OCI-LY7 (cell line): ENCODE results near the gene MOGAT1. TPM values are rescaled to one million over a fixed set of nuclear protein-coding genes. Genes with fewer than 3 reads are reported as not detected.

ENCODE experiments used
- BruUV-seq: library from RNA; stranded (reverse); fragments of 400-500 nt; replicated peaks from 2 replicates; lab custom pipeline; 2021; lab: Mats Ljungman, UMichigan
- CTCF ChIA-PET: fragments of 300-600 bp; sonication (Branson Sonifier 250); formaldehyde crosslinking; loops from one replicate; lab custom pipeline; 2022; ENCODE audit warnings: antibody characterized with exemption; ENCODE audit not compliant: unreplicated experiment; lab: Charles Lee
- POLR2A ChIA-PET: fragments of 300-600 bp; sonication (Branson Sonifier 250); formaldehyde crosslinking; loops from one replicate; lab custom pipeline; 2022; ENCODE audit warnings: antibody characterized with exemption; lab: Charles Lee
- DNase-seq: peaks from one replicate; pipeline ENCODE4 v3.0.0-alpha.2; 2015; ENCODE audit warnings: low spot score
- H2AFZ ChIP-seq: fragments of 200-600 bp; sonication (generic), shearing (Covaris generic); 2 replicates; pipeline ENCODE4 v1.6.1; 2014; ENCODE audit warnings: mild to moderate bottlenecking, antibody characterized with exemption, low read length, moderate library complexity
- H3K27ac ChIP-seq: fragments of 200-600 bp; sonication (generic); 2 replicates; pipeline ENCODE4 v1.5.1; 2014; ENCODE audit warnings: mixed run types, low read depth, mild to moderate bottlenecking, moderate library complexity, low read length, inconsistent platforms; ENCODE audit not compliant: poor library complexity, severe bottlenecking
- H3K36me3 ChIP-seq: fragments of 200-600 bp; sonication (generic); 2 replicates; pipeline ENCODE4 v1.6.1; 2014; ENCODE audit warnings: mild to moderate bottlenecking, antibody characterized with exemption, low read length, moderate library complexity, mixed read lengths; ENCODE audit not compliant: insufficient read depth
- H3K4me1 ChIP-seq: fragments of 200-600 bp; sonication (generic); 2 replicates; pipeline ENCODE4 v1.5.1; 2014; ENCODE audit warnings: mild to moderate bottlenecking, low read length; ENCODE audit not compliant: insufficient read depth, poor library complexity, severe bottlenecking
- H3K4me2 ChIP-seq: fragments of 200-600 bp; sonication (generic); 2 replicates; pipeline ENCODE4 v1.6.1; 2014; ENCODE audit warnings: mild to moderate bottlenecking, low read length
- H3K4me3 ChIP-seq: fragments of 200-600 bp; sonication (generic); 2 replicates; pipeline ENCODE4 v1.5.1; 2014; ENCODE audit warnings: mild to moderate bottlenecking, low read depth, low read length; ENCODE audit not compliant: poor library complexity, severe bottlenecking
- H3K79me2 ChIP-seq: fragments of 200-600 bp; sonication (generic); 2 replicates; pipeline ENCODE4 v1.6.1; 2016; ENCODE audit warnings: low read depth, mild to moderate bottlenecking, low read length, moderate library complexity, mixed read lengths; ENCODE audit not compliant: insufficient read depth
- H3K9me2 ChIP-seq: fragments of 200-600 bp; sonication (generic); 2 replicates; pipeline ENCODE4 v1.6.1; 2016; ENCODE audit warnings: mild to moderate bottlenecking, low read length, mixed read lengths; ENCODE audit not compliant: insufficient read depth
- H3K9me3 ChIP-seq: fragments of 200-600 bp; sonication (generic); 2 replicates; pipeline ENCODE4 v1.6.1; 2014; ENCODE audit warnings: mild to moderate bottlenecking, mixed run types, low read length, mixed read lengths
- H4K20me1 ChIP-seq: fragments of 200-600 bp; sonication (generic); 2 replicates; pipeline ENCODE4 v1.6.1; 2014; ENCODE audit warnings: mild to moderate bottlenecking, antibody characterized with exemption, low read length, moderate library complexity, mixed read lengths; ENCODE audit not compliant: insufficient read depth
- EZH2phosphoT487 ChIP-seq: fragments of 200-600 bp; sonication (generic); IDR thresholded peaks from 2 replicates; pipeline ENCODE4 v1.6.1; 2018; ENCODE audit warnings: low read depth, borderline replicate concordance, mild to moderate bottlenecking, mixed run types, antibody characterized with exemption, low read length, moderate library complexity, mixed read lengths
- intact Hi-C: fragments of 100-400 bp; cut with micrococcal nuclease; formaldehyde crosslinking; loops from one replicate; pipeline ENCODE4 v1.10.0; 2022; ENCODE audit not compliant: unreplicated experiment
- total RNA-seq, 2 experiments: library from RNA; depleted of rRNA in 1 of 2; stranded (reverse); fragments of >200 nt in 1 of 2; shearing (Covaris generic) in 1 of 2; gene quantifications; 2 replicates each; pipeline ENCODE4 v1.2.3, GENCODE V29; 2014 to 2022
- TF ChIP-seq, protein P1 (sequence below): fragments of 200-600 bp; sonication (generic); conservative IDR thresholded peaks from 2 replicates; pipeline ENCODE4 v1.5.1; 2014; ENCODE audit warnings: mild to moderate bottlenecking, antibody characterized with exemption, low read length, moderate library complexity, mixed read lengths

Gene MOGAT1
- total RNA-seq, 2 experiments from 2014 or later = not detected

DNA sequence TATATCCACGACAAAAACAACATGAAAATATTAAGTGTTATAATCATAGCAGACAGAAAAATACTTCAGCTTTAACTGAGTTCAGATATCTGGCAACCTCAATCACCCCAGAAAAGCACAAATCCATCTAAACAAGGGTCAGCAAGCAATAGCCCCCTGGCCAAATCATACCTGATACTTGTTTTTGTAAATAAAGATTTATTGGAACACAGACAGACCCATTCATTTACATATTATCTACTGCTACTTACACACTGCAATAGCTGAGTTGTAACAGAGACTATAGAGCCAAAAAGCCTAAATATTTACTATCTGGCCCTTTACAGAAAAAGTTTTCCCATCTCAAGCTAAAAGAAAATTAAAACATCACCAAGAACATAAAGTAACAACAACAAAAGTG lies 28.3 kb upstream of the MOGAT1 start:
- no TSS peak for BruUV-seq
- CTCF ChIA-PET = no interaction called here

DNA sequence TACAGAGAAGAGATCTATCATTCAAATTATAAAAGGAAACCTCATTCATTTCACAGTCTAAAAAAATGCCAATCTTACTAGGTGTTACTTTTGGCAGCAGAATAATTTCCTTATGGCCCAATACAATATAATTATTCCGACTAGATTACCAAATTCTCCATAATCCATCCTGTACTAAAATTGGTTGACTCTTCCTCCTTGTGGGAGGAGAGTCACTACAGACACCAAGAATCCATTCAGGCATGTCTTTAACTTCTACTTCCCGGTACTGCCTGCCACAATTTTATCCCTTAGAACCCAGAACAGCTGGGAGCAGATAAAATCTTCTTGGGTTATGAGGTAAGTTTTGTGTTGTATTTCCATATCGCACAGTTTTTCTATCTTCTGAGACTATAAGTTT lies 25.4 kb upstream of the MOGAT1 start:
- ChIA-PET CTCF (no interaction called here), POLR2A (no interaction called here)
- no peak overlapping the region for H2AFZ ChIP-seq
- H4K20me1 ChIP-seq = peaks cover 6% of the 10 kb centered on the region; the same call in 1 of the 2 replicates
- H3K4me3 ChIP-seq = no peak overlapping the region
- H3K4me2 ChIP-seq = no peak overlapping the region
- intact Hi-C loops = no loop called here
- peaks cover 96% of the 10 kb centered on the region for H3K36me3 ChIP-seq
- no peaks in the 10 kb centered on the region for H3K4me1 ChIP-seq
- H3K9me3 ChIP-seq = no peaks in the 10 kb centered on the region
- no peaks in the 10 kb centered on the region for H3K9me2 ChIP-seq
- TF ChIP-seq EZH2phosphoT487 = no peak
- TF ChIP-seq, protein P1, sequence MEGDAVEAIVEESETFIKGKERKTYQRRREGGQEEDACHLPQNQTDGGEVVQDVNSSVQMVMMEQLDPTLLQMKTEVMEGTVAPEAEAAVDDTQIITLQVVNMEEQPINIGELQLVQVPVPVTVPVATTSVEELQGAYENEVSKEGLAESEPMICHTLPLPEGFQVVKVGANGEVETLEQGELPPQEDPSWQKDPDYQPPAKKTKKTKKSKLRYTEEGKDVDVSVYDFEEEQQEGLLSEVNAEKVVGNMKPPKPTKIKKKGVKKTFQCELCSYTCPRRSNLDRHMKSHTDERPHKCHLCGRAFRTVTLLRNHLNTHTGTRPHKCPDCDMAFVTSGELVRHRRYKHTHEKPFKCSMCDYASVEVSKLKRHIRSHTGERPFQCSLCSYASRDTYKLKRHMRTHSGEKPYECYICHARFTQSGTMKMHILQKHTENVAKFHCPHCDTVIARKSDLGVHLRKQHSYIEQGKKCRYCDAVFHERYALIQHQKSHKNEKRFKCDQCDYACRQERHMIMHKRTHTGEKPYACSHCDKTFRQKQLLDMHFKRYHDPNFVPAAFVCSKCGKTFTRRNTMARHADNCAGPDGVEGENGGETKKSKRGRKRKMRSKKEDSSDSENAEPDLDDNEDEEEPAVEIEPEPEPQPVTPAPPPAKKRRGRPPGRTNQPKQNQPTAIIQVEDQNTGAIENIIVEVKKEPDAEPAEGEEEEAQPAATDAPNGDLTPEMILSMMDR = no peak
- BruUV-seq = no TSS peak
- H3K79me2 ChIP-seq = peaks cover 38% of the 10 kb centered on the region
- DNase-seq = no peak
- H3K27ac ChIP-seq = no peak overlapping the region

More for the DNA sequence above, 28.3 kb upstream of the MOGAT1 start:
- intact Hi-C loops = no loop called here
- DNase-seq = no peak
- H3K27ac ChIP-seq = no peak overlapping the region
- no peak overlapping the region for H2AFZ ChIP-seq
- TF ChIP-seq, protein P1 = no peak
- TF ChIP-seq EZH2phosphoT487 = no peak
- H3K9me2 ChIP-seq = no peaks in the 10 kb centered on the region
- H3K9me3 ChIP-seq = no peaks in the 10 kb centered on the region
- H3K4me2 ChIP-seq = no peak overlapping the region
- H4K20me1 ChIP-seq = 0 out of 2 replicates have a peak, but pooled peaks cover 5% of the 10 kb centered on the region
- POLR2A ChIA-PET = interaction anchor here (2.5 kb wide), 1 partner anchor 11 kb away, joined by 18 read pairs; the partner anchor contains the start of gene FARSB
- H3K4me1 ChIP-seq = no peaks in the 10 kb centered on the region
- H3K4me3 ChIP-seq = no peak overlapping the region
- peaks cover 98% of the 10 kb centered on the region for H3K36me3 ChIP-seq
- peaks cover 12% of the 10 kb centered on the region for H3K79me2 ChIP-seq

DNA sequence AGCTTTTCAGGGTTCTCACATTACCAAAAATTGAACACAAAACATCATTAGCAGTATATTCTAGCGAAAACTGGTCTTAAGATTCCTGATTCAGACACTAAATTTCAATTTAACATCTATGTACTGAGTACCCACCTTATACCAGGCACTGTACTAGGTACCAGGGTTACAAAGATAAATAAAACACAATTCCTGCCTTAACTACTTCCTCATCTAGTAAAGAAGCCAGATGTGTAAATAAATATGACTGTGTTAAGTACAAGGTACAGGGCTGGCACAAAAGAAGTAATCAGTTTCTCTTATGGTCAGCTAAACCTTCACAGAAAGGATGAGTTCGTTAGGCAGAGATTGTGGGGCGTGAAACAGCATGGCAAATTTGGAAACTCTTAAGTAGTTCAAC lies 21.7 kb upstream of the MOGAT1 start:
- peaks cover 89% of the 10 kb centered on the region for H3K36me3 ChIP-seq
- CTCF ChIA-PET = no interaction called here
- H4K20me1 ChIP-seq = peaks cover 37% of the 10 kb centered on the region
- intact Hi-C loops = no loop called here
- H3K9me2 ChIP-seq = no peaks in the 10 kb centered on the region
- H3K27ac ChIP-seq = no peak overlapping the region
- H3K9me3 ChIP-seq = no peaks in the 10 kb centered on the region
- H3K4me2 ChIP-seq = no peak overlapping the region
- DNase-seq = no peak
- peaks cover 75% of the 10 kb centered on the region for H3K79me2 ChIP-seq
- H2AFZ ChIP-seq = no peak overlapping the region
- no peak overlapping the region for H3K4me3 ChIP-seq
- H3K4me1 ChIP-seq = peaks cover 29% of the 10 kb centered on the region
- no peak for TF ChIP-seq EZH2phosphoT487
- TF ChIP-seq, protein P1 = no peak
- BruUV-seq = no TSS peak
- POLR2A ChIA-PET = interaction anchor here (0.6 kb wide), 1 partner anchor 13 kb away, joined by 3 read pairs; no protein-coding TSS in a partner anchor
